GM12873 (cell line): ENCODE data around the gene PCDHGC3.

Experiments
- TF ChIP-seq, protein P1 (sequence below): IDR thresholded peaks from 2 replicates; pipeline ENCODE4 v1.5.1; 2012; ENCODE audit warnings: low read depth, mild to moderate bottlenecking, moderate library complexity, low read length, control low read depth; ENCODE audit not compliant: insufficient read depth; ENCODE audit errors: missing control alignments

The PCDHGC3 gene

DNA sequence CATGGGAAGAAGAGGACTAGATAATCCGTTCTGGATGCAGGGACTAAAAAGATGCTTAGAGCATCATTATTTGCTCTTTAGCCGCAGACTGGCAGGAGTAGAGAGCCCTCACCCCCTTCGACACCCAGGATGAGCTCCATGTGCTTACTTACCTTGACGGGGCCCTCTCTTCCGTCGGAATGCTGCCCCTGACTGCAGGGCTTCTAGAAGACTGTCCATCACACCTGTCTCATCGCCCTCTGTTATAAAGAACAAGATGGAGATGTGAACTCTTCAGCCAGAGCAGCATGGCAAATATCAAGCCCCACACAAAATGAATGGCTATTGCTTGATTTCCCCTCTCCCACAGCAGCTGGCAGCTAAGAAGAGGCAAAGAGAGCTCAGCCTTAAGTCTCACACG lies 48.2 kb downstream of the PCDHGC3 start:
- TF ChIP-seq, protein P1, sequence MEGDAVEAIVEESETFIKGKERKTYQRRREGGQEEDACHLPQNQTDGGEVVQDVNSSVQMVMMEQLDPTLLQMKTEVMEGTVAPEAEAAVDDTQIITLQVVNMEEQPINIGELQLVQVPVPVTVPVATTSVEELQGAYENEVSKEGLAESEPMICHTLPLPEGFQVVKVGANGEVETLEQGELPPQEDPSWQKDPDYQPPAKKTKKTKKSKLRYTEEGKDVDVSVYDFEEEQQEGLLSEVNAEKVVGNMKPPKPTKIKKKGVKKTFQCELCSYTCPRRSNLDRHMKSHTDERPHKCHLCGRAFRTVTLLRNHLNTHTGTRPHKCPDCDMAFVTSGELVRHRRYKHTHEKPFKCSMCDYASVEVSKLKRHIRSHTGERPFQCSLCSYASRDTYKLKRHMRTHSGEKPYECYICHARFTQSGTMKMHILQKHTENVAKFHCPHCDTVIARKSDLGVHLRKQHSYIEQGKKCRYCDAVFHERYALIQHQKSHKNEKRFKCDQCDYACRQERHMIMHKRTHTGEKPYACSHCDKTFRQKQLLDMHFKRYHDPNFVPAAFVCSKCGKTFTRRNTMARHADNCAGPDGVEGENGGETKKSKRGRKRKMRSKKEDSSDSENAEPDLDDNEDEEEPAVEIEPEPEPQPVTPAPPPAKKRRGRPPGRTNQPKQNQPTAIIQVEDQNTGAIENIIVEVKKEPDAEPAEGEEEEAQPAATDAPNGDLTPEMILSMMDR: no peak

DNA sequence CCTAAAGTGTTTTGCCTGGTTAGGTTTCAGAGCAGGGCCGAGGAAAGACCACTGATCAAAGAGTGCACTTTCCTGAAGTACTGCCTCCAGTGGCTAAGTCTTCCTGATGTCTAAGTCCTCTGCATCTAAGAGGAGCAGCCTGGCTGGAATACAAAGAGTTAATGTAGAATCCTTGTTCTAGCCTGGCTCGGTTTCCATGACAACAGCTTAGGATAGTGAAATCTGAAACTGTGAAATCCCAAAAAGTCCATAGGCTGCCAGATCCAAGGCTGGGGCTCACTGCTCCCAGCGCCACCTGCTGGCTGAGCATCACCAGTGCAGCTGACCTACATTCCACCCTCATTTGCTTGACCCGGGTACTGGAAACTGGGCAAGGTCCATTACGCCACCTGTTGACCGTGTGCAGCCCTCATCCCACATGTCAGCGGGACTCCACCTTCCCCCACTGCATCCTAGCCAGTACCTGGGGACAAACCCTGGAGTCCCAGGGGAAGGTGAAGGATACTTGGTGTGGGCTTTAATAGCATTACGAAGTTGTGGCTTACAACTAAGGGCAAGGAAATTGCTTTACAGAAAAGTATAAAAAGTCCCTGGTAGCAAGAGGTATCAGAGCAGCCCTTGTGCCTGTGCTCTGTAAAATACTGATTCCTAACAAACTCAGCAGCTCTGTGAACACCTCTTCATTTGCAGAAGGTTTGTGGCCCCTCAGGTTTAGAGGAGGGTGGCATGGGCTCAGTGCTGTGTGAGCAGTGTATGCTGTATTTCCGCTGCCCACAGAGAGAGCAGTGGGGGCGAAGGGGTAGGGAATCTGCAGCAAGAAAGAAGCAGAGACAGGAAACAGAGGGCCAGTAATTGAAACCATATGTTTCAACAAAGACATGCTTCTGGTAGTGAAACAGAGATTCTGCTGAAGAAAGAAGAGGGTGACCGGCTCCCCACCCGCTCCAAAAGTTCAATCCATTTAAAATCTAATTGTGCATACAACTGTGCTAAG lies 49.1 kb downstream of the PCDHGC3 start:
- TF ChIP-seq, protein P1: peak; percentile 99

DNA sequence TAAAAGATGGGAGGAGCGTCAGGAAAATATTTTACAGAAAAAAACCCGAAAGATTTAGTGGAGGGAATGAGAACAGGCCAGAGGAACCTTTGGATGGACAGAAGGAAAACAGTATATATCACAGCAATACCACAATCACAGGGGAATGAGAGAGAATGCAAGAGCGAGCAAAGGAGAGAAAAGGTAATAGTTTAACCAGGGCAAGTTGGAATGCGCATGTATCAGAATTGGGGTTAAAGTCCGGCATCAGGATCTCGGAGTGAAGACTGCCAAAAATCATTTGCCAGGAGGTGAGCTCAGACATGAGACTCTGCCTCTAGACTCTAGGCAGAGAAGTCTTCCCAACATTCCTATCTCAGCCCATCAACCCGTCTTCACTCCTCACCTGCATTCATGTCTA lies 49.9 kb downstream of the PCDHGC3 start:
- TF ChIP-seq, protein P1: no peak

DNA sequence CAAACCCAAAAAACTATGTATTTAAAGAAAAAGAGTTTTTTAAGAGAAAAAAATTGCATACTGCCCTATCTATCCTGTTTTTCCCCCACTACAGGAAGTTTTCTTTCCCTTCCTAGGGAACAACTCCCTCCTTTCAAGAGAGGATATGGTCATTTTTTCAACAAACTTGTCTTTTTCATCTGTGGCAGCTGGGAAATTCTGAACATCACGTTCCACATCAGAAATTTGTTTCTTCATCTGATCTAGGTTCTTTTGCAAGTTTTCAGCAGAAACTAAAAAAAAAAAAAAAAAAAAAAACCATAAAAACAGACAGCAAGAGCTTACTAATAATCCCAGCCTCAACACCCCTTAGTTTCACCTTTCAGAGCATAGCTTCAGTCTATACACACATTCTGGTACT lies 51.7 kb downstream of the PCDHGC3 start:
- TF ChIP-seq, protein P1: no peak
